HL-60 (cell line): ENCODE data around the gene PPP1R3E.

ENCODE experiments used
- CTCF ChIP-seq: IDR thresholded peaks from one replicate; pipeline ENCODE4 v1.5.1; 2011; ENCODE audit warnings: low read length, control low read depth, inconsistent platforms; ENCODE audit not compliant: insufficient read depth
- POLR2AphosphoS5 ChIP-seq: IDR thresholded peaks from 2 replicates; pipeline ENCODE4 v1.6.1; 2012; ENCODE audit warnings: low read depth

- TF ChIP-seq POLR2AphosphoS5 (no peak), CTCF (no peak)
These were observed 4.9 kb downstream of the PPP1R3E start for GRCh38 chr14:23297611-23298277.
